Stomach (tissue), 9 donors: Measurements from ENCODE around the gene CALR. TPM values are rescaled to one million over a fixed set of nuclear protein-coding genes. Genes with fewer than 3 reads are reported as not detected.
A peak's percentile ranks its signal among the peaks of the same experiment; 100 is the strongest.
"Not testable (repeated sequence)": the region's sequence is repeated elsewhere in the genome, so short reads cannot be mapped to it uniquely, and the experiment has no call there.

Experiments
- DNase-seq, 2 donors: peaks; one replicate each; pipeline versions ENCODE4 v3.0.0 to v3.0.0-alpha.2; 2013 to 2019
- H3K27ac ChIP-seq, 5 donors: fragments of 200-600 bp in 4 of 5; sonication (generic) in 4 of 5; one replicate each; pipeline ENCODE4 v1.5.1; 2013 to 2019; ENCODE audit warnings: mild to moderate bottlenecking in 1 of 5, moderate library complexity in 1 of 5
- H3K27me3 ChIP-seq, 3 donors: fragments of 200-600 bp; sonication (generic); one replicate each; pipeline ENCODE4 v1.5.1; 2017 to 2019; ENCODE audit warnings: mixed run types in 1 of 3
- H3K36me3 ChIP-seq, 4 donors: fragments of 200-600 bp; sonication (generic); 1 replicate in 3 of 4; 2 replicates in 1 of 4; pipeline ENCODE4 v1.5.1; 2016 to 2019
- H3K4me1 ChIP-seq, 4 donors: fragments of 200-600 bp; sonication (generic); one replicate each; pipeline ENCODE4 v1.5.1; 2016 to 2019
- H3K4me3 ChIP-seq, 4 donors: fragments of 200-600 bp; sonication (generic) in 3 of 4; one replicate each; pipeline ENCODE4 v1.5.1; 2016 to 2019; ENCODE audit warnings: mild to moderate bottlenecking in 1 of 4
- H3K9me3 ChIP-seq, 4 donors: fragments of 200-600 bp; sonication (generic); one replicate each; pipeline ENCODE4 v1.5.1; 2016 to 2019
- CTCF ChIP-seq, 7 experiments: fragments of 450-650 bp in 4 of 7; fragments of 200-600 bp in 3 of 7; sonication (generic) in 3 of 7; IDR thresholded peaks; one replicate each; pipeline ENCODE4 v1.5.1; 2016 to 2019; ENCODE audit warnings: antibody characterized with exemption in 7 of 7, control low read depth in 2 of 7, mild to moderate bottlenecking in 1 of 7
- EP300 ChIP-seq: sonication (generic); formaldehyde crosslinking; IDR thresholded peaks from one replicate; pipeline ENCODE4 v1.6.1; 2017; ENCODE audit warnings: antibody characterized with exemption
- POLR2A ChIP-seq, 4 donors: fragments of 450-650 bp; IDR thresholded peaks; one replicate each; pipeline ENCODE4 v1.6.1; 2016; ENCODE audit warnings: antibody characterized with exemption in 4 of 4, control low read depth in 2 of 4, mild to moderate bottlenecking in 1 of 4, moderate library complexity in 1 of 4
- POLR2AphosphoS5 ChIP-seq, 3 donors: sonication (generic); formaldehyde crosslinking; IDR thresholded peaks; one replicate each; pipeline ENCODE4 v1.6.1; 2016; ENCODE audit warnings: antibody characterized with exemption in 3 of 3
- WGBS, 5 donors: extraction: QIAGEN DNeasy Blood & Tissue Kit in 3 of 5; methylation state at CpG; one replicate each; pipeline versions ENCODE4 v1.1.5 to v1.1.7; 2013 to 2018; 5-methylcytosine and 5-hydroxymethylcytosine counted together
- intact Hi-C: fragments of 100-400 bp; cut with DNase I; formaldehyde crosslinking; loops from one replicate; pipeline ENCODE4 v1.15.1; 2023; ENCODE audit warnings: low total_unique reads
- polyA plus RNA-seq, 3 donors: library from polyadenylated mRNA; stranded (reverse); fragments of 200-250 nt; gene quantifications; one replicate each; pipeline ENCODE4 v1.2.3, GENCODE V29; 2013
- total RNA-seq, 5 donors: library from RNA; depleted of rRNA; stranded (reverse); fragments of >200 nt; gene quantifications; one replicate each; pipeline versions ENCODE4 v1.1.0 to v1.2.3, GENCODE V29; 2014 to 2016
- donor health status: healthy with polysubstance abuse.
- donor health status: Bipolar disorder and iron deficiency.
- donor health status: healthy.

Gene CALR
- total and polyA plus RNA-seq, 8 donors, result 71.2 to 947 (median 354) TPM

GRCh38 chr19:12948612-12949362, 10.4 kb downstream of the CALR start:
- DNase-seq, result no peak

GRCh38 chr19:12949363-12950283, 11.2 kb downstream of the CALR start:
- 81 to 88% (median 83%) methylated on average over 16 of the region's 16 CpGs for WGBS, 5 donors
- intact Hi-C loops, result no loop called here
- Histone ChIP-seq H3K4me3 (no peak overlapping the region), H3K27me3 (no peaks in the 10 kb centered on the region), H3K9me3 (no peaks in the 10 kb centered on the region), H3K27ac (no peak overlapping the region), H3K36me3 (peaks cover 63 to 78% (median 76%) of the 10 kb centered on the region in 4 donors), H3K4me1 (peaks cover 39 to 60% (median 50%) of the 10 kb centered on the region in 4 donors)
- TF ChIP-seq POLR2A (IDR thresholded peaks at IDR 0.05), result no peak
- TF ChIP-seq POLR2AphosphoS5 (IDR thresholded peaks at IDR 0.05), result no peak
- TF ChIP-seq EP300, result no peak
- no peak for TF ChIP-seq CTCF (IDR thresholded peaks at IDR 0.05)
- no peak for DNase-seq

More at GRCh38 chr19:12948612-12949362, 10.4 kb downstream of the CALR start:
- TF ChIP-seq POLR2AphosphoS5 (IDR thresholded peaks at IDR 0.05) (no peak), EP300 (no peak), CTCF (IDR thresholded peaks at IDR 0.05) (no peak), POLR2A (IDR thresholded peaks at IDR 0.05) (no peak)
- WGBS, 5 donors, result 91 to 94% (median 93%) methylated on average over 21 to 30 of the region's 30 CpGs
- peaks cover 35 to 60% (median 49%) of the 10 kb centered on the region in 4 donors for H3K4me1 ChIP-seq
- H3K27me3 ChIP-seq, result no peaks in the 10 kb centered on the region
- H3K4me3 ChIP-seq, result no peak overlapping the region
- intact Hi-C loops, result no loop called here
- peaks cover 72 to 78% (median 76%) of the 10 kb centered on the region in 4 donors for H3K36me3 ChIP-seq
- peak overlapping the region in 2 of 5 donors; percentile 22 to 99 for H3K27ac ChIP-seq
- no peaks in the 10 kb centered on the region for H3K9me3 ChIP-seq

GRCh38 chr19:12952050-12952449, 13.6 kb downstream of the CALR start:
- WGBS, 5 donors, result 87 to 93% (median 90%) methylated on average over 6 of the region's 6 CpGs
- Histone ChIP-seq H3K36me3 (peaks cover 59 to 81% (median 78%) of the 10 kb centered on the region in 4 donors), H3K4me1 (peaks cover 47 to 64% (median 53%) of the 10 kb centered on the region in 4 donors), H3K27ac (peak overlapping the region in 3 of 5 donors; percentile 57 to 94 (median 69))
- intact Hi-C loops, H3K4me3 ChIP-seq, H3K27me3 ChIP-seq, H3K9me3 ChIP-seq, DNase-seq: not testable (repeated sequence)

DNA sequence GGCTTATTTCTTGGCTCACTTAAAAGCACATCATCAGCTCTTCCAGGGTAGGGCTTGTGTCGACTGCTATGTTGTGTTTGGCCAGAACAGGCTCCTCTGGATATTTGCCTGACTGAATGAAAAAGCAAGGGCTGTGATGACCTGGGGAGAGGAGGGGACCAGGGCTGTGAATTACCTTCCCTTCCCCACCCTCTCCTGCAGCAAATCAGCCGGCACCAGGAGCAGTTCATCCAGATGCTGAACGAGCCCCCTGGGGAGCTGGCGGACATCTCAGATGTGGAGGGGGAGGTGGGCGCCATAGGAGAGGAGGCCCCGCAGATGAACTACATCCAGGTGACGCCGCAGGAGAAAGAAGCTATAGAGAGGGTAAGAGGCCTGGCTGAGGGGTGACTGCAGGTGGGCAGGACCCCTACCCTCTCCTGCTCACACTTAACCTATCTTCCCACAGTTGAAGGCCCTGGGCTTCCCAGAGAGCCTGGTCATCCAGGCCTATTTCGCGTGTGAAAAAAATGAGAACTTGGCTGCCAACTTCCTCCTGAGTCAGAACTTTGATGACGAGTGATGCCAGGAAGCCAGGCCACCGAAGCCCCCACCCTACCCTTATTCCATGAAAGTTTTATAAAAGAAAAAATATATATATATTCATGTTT, 14.2 kb downstream of the CALR start:
- no peak for TF ChIP-seq CTCF (IDR thresholded peaks at IDR 0.05)
- no peak for TF ChIP-seq EP300
- no peak for TF ChIP-seq POLR2A (IDR thresholded peaks at IDR 0.05)
- TF ChIP-seq POLR2AphosphoS5 (IDR thresholded peaks at IDR 0.05), result no peak
- Histone ChIP-seq H3K4me1 (peaks cover 41 to 62% (median 52%) of the 10 kb centered on the region in 4 donors), H3K36me3 (peaks cover 56 to 80% (median 76%) of the 10 kb centered on the region in 4 donors), H3K9me3 (no peaks in the 10 kb centered on the region), H3K27ac (peak overlapping the region; percentile 22 to 94 (median 57)), H3K27me3 (no peaks in the 10 kb centered on the region), H3K4me3 (no peak overlapping the region)
- no peak for DNase-seq
- intact Hi-C loops, result no loop called here
- WGBS, 5 donors, result 58 to 69% (median 60%) methylated on average over 12 of the region's 12 CpGs
